Naive thymus-derived CD4-positive, alpha-beta T cell (primary cell): ENCODE data around the gene CYP26A1. TPM values are rescaled to one million over a fixed set of nuclear protein-coding genes. Genes with fewer than 3 reads are reported as not detected.

Experiments
- ATAC-seq: fragments of 150-1000 bp; cut with Tn5 transposase; 2 replicates; pipeline ENCODE4 v1.10.0; 2021; ENCODE audit warnings: mild to moderate bottlenecking, moderate library complexity
- CTCF ChIA-PET: fragments of 350-600 bp; sonication (Branson Sonifier 250); formaldehyde crosslinking; loops from one replicate; lab custom pipeline; 2021; ENCODE audit warnings: antibody characterized with exemption; lab: Charles Lee
- POLR2A ChIA-PET: fragments of 350-600 bp; sonication (Branson Sonifier 250); formaldehyde crosslinking; loops from one replicate; lab custom pipeline; 2021; ENCODE audit warnings: antibody characterized with exemption, inconsistent platforms; lab: Charles Lee
- DNase-seq, 9 donors: peaks; one replicate each; pipeline versions ENCODE4 v3.0.0 to v3.0.0-alpha.2; 2020 to 2022; ENCODE audit warnings: mixed read lengths in 1 of 9
- H3K27ac ChIP-seq: one replicate; pipeline ENCODE4 v1.7.0; 2013; ENCODE audit warnings: mild to moderate bottlenecking, low read depth, low read length, moderate library complexity
- H3K27me3 ChIP-seq, 2 donors: one replicate each; pipeline ENCODE4 v1.7.0; 2013; ENCODE audit warnings: low read length in 2 of 2, mild to moderate bottlenecking in 2 of 2, moderate library complexity in 2 of 2; ENCODE audit not compliant: control insufficient read depth in 2 of 2, insufficient read depth in 2 of 2
- H3K36me3 ChIP-seq, 3 experiments: 1 replicate in 2 of 3; 2 replicates in 1 of 3; pipeline ENCODE4 v1.7.0; 2013; ENCODE audit warnings: low read length in 3 of 3, mild to moderate bottlenecking in 3 of 3, moderate library complexity in 1 of 3; ENCODE audit not compliant: insufficient read depth in 3 of 3, control insufficient read depth in 2 of 3
- H3K4me1 ChIP-seq, 2 donors: one replicate each; pipeline ENCODE4 v1.7.0; 2013; ENCODE audit warnings: low read length in 2 of 2, mild to moderate bottlenecking in 2 of 2, moderate library complexity in 1 of 2; ENCODE audit not compliant: control insufficient read depth in 2 of 2, insufficient read depth in 2 of 2
- H3K4me3 ChIP-seq: 2 replicates; pipeline ENCODE4 v1.7.0; 2013; ENCODE audit warnings: mild to moderate bottlenecking, low read length
- H3K9me3 ChIP-seq, 3 experiments: 1 replicate in 2 of 3; 2 replicates in 1 of 3; pipeline ENCODE4 v1.7.0; 2013; ENCODE audit warnings: low read length in 3 of 3; ENCODE audit not compliant: control insufficient read depth in 2 of 3
- H3K27ac Mint-ChIP-seq, 9 donors: one replicate each; pipeline ENCODE4 v1.8.0; 2020 to 2022; ENCODE audit warnings: mixed read lengths in 9 of 9, mild to moderate bottlenecking in 8 of 9, moderate library complexity in 5 of 9, inconsistent platforms in 2 of 9
- H3K27me3 Mint-ChIP-seq, 5 donors: one replicate each; pipeline ENCODE4 v1.8.0; 2021 to 2022; ENCODE audit warnings: mixed read lengths in 5 of 5, mild to moderate bottlenecking in 1 of 5
- H3K36me3 Mint-ChIP-seq, 5 donors: one replicate each; pipeline ENCODE4 v1.8.0; 2020 to 2022; ENCODE audit warnings: mixed read lengths in 5 of 5, mild to moderate bottlenecking in 3 of 5, inconsistent platforms in 1 of 5
- H3K4me1 Mint-ChIP-seq, 7 donors: one replicate each; pipeline ENCODE4 v1.8.0; 2020 to 2022; ENCODE audit warnings: mixed read lengths in 7 of 7, mild to moderate bottlenecking in 3 of 7, inconsistent platforms in 1 of 7
- H3K4me3 Mint-ChIP-seq, 10 donors: one replicate each; pipeline ENCODE4 v1.8.0; 2020 to 2022; ENCODE audit warnings: mild to moderate bottlenecking in 10 of 10, mixed read lengths in 10 of 10, moderate library complexity in 6 of 10, inconsistent platforms in 2 of 10
- H3K9me3 Mint-ChIP-seq, 11 donors: one replicate each; pipeline ENCODE4 v1.8.0; 2020 to 2022; ENCODE audit warnings: mixed read lengths in 11 of 11, mild to moderate bottlenecking in 4 of 11, inconsistent platforms in 1 of 11, moderate library complexity in 1 of 11
- intact Hi-C, 2 donors: fragments of 100-400 bp; cut with micrococcal nuclease; formaldehyde crosslinking; loops; one replicate each; pipeline ENCODE4 v1.15.1; 2023
- polyA plus RNA-seq, 2 donors: library from polyadenylated mRNA; unstranded; fragments of 300-500 nt; fragmentation: Illumina TruSeq; gene quantifications; one replicate each; pipeline ENCODE4 v1.2.3, GENCODE V29; 2021
- total RNA-seq, 6 experiments: library from RNA in 5 of 6; stranded (reverse) in 5 of 6; gene quantifications; 1 replicate in 5 of 6; 2 replicates in 1 of 6; pipeline ENCODE4 v1.2.3 and lab custom pipeline; 2021 to 2026

The CYP26A1 gene
- total and polyA plus RNA-seq, 7 experiments from 2014 or later = not detected

DNA sequence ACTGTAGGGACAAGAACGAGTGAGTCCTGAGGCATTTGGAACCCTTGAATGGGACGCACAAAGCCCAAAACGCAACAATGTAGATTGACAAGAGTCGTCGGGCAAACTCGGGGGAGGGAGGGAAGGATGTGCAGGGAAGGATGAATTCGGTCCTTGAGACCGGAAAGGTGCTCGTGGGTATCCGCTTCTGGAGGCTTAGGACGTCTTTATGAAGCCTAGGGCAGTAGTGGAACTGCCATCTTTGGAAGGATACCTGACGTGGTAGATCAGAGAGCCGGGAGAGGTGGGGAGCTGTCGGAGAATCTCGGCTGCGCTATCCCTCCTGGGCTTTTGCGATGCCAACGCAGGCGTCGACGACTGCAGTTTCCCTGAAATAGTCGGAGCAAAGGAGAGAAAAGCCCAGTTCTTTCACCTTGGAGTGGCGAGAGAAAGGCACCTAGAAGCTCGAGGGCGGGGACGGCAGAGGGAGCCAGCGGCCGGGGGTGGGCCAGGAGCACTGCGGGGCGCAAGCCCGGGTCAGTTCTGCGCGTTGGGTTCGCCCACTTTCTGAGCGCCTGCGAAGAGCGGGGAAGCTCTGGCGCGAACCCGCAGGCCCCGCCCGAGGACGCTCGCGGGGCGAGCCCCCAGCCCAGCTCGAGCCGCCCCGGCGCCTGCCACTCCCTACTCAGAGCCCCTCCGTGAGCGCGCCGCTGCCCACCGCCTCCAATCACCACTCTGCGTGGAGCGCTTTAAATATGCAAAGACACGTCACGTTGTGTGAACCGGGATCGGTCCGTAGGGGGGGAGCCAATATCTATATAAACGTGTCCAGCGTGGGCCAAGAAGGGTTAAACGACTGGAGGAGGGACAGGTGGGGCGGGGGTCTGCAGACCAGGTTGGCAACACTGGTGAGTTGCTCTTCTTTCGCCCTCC is 13.5 kb upstream of the CYP26A1 start, which contains the start of gene CYP26C1:
CYP26C1 (plus strand) TSS at position 824 of the 912 bp plus-strand sequence. CDS start 466 bp downstream, outside the sequence.
- CTCF ChIA-PET = no interaction called here
- POLR2A ChIA-PET = no interaction called here
- Mint-ChIP-seq H3K9me3 (no peaks in the 10 kb centered on the region), H3K4me1 (peaks cover 9 to 36% (median 27%) of the 10 kb centered on the region in 7 donors), H3K36me3 (peaks cover 4 to 38% (median 27%) of the 10 kb centered on the region in 5 donors), H3K27me3 (peaks cover 29 to 40% (median 38%) of the 10 kb centered on the region in 5 donors), H3K4me3 (peak within 1 kb of the TSS; percentile 18 to 82 (median 67)), H3K27ac (peak within 1 kb of the TSS in 1 of 9 donors; percentile 38)
- ATAC-seq (no peak), DNase-seq (no peak)
- Histone ChIP-seq H3K4me1 (peaks cover 0 to 13% of the 10 kb centered on the region in 2 donors), H3K27ac (no peak within 1 kb of the TSS), H3K27me3 (no peaks in the 10 kb centered on the region), H3K36me3 (peaks cover 0 to 5% (median 0%) of the 10 kb centered on the region in 3 experiments), H3K9me3 (no peaks in the 10 kb centered on the region), H3K4me3 (no peak within 1 kb of the TSS)
- intact Hi-C loops = no loop called here

DNA sequence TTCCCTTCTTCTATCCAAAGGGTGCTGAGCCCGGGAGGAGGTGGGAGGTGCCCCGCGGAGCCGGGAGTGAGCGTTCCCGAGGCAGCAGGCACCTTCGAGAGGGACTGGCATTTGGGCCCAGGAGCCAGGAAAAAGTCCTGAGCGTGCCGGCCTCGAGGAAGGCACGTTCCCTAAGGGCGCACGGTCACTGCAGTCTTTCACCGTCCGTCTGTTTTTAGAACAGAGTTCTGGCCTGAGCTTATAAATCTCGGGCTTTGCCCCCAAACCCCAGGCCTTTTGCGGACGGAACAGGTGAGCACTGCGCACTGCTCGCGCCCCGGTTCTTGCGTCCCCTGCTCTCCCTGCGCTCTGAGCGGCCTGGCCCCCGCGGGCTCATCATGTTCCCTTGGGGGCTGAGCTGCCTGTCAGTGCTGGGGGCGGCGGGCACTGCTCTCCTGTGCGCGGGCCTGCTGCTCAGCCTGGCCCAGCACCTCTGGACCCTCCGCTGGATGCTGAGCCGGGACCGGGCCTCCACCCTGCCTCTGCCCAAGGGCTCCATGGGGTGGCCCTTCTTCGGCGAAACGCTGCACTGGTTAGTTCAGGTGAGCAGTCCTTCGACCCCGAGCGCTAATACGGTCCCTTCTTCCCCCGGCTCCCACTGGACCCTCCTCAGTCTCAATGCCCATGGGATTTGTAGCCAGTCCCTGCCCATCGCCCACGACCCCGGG is 12.7 kb upstream of the CYP26A1 start:
- H3K27ac ChIP-seq = no peak overlapping the region
- Mint-ChIP-seq H3K27me3 (peaks cover 32 to 46% (median 42%) of the 10 kb centered on the region in 5 donors), H3K36me3 (peaks cover 4 to 33% (median 23%) of the 10 kb centered on the region in 5 donors), H3K27ac (no peak overlapping the region), H3K4me1 (peaks cover 12 to 40% (median 33%) of the 10 kb centered on the region in 7 donors), H3K9me3 (no peaks in the 10 kb centered on the region), H3K4me3 (peak overlapping the region in 6 of 10 donors; percentile 34 to 80 (median 71))
- ATAC-seq (no peak), DNase-seq (no peak)
- H3K4me3 ChIP-seq = no peak overlapping the region
- intact Hi-C loops = no loop called here
- H3K9me3 ChIP-seq = no peaks in the 10 kb centered on the region
- H3K27me3 ChIP-seq = no peaks in the 10 kb centered on the region
- peaks cover 0 to 5% (median 0%) of the 10 kb centered on the region in 3 experiments for H3K36me3 ChIP-seq
- ChIA-PET CTCF (no interaction called here), POLR2A (no interaction called here)
- peaks cover 0 to 13% of the 10 kb centered on the region in 2 donors for H3K4me1 ChIP-seq

DNA sequence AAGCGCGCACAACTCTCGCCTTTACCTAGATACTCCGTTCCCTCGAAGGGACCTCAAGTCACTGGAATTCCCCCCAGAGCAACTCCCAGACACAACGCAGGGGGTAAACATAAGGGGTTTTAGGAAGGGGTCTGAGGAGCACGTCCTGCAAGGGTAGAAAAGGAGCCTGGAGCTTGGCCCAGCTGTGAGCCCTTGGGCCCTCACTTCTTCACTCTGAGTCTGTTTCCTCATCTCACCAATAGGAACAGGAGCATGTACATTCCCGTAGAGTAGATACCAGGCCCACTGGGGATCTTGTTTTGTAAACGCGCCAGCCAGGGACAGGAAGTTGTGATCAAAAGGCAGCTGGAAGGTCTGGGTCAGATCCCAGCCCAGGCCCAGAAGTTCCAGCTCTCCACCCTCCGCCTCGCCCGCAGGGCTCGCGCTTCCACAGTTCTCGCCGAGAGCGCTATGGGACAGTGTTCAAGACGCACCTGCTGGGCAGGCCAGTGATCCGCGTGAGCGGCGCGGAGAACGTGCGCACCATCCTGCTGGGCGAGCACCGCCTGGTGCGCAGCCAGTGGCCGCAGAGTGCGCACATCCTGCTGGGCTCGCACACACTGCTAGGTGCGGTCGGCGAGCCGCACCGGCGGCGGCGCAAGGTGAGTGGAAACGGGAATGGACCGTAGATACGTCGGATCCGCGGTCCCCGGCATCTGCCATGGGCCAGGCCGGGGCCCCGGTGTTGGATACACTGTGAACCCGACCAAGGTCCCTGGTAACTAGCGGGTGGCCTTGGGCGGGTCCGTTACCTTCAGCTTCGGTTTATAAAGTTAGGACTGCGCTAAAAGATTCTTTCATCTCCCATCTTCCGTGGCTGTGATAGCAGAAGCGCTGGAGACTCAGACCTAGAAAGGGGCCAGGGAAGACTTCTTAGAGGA is 11.8 kb upstream of the CYP26A1 start:
- Mint-ChIP-seq H3K9me3 (no peaks in the 10 kb centered on the region), H3K36me3 (peaks cover 4 to 28% (median 20%) of the 10 kb centered on the region in 5 donors), H3K27ac (no peak overlapping the region), H3K4me3 (peak overlapping the region; percentile 58 to 82 (median 71)), H3K27me3 (peaks cover 39 to 52% (median 48%) of the 10 kb centered on the region in 5 donors), H3K4me1 (peaks cover 12 to 43% (median 33%) of the 10 kb centered on the region in 7 donors)
- intact Hi-C loops = no loop called here
- peaks cover 0 to 13% of the 10 kb centered on the region in 2 donors for H3K4me1 ChIP-seq
- CTCF ChIA-PET = no interaction called here
- no peak overlapping the region for H3K27ac ChIP-seq
- no peak for DNase-seq
- H3K9me3 ChIP-seq = no peaks in the 10 kb centered on the region
- H3K36me3 ChIP-seq = peaks cover 0 to 5% (median 0%) of the 10 kb centered on the region in 3 experiments
- H3K27me3 ChIP-seq = peaks cover 0 to 3% of the 10 kb centered on the region in 2 donors
- ATAC-seq = peak; percentile 28
- POLR2A ChIA-PET = no interaction called here
- peak overlapping the region; percentile 9 for H3K4me3 ChIP-seq

DNA sequence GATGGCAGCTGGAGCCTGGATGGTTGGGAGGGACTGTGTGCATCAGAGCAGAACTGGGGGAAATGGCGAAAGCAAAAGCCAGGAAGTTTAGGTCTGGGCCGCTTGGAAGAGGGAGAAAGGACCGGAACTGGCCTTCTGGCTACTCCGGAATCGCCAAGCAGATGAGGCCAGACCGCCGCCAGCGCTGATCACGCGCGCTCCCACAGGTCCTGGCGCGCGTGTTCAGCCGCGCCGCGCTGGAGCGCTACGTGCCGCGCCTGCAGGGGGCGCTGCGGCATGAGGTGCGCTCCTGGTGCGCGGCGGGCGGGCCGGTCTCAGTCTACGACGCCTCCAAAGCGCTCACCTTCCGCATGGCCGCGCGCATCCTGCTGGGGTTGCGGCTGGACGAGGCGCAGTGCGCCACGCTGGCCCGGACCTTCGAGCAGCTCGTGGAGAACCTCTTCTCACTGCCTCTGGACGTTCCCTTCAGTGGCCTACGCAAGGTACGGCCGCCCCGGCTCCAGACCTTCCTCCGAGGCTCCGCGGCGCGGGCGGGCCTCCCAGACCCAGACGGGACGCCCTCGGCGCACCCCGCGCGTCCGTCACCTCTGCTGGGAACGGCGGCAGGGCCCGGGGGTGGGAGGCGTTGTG is 11.1 kb upstream of the CYP26A1 start:
- peak in 5 of 9 donors; percentile 28 to 67 (median 37) for DNase-seq
- peaks cover 4 to 23% (median 16%) of the 10 kb centered on the region in 5 donors for H3K36me3 Mint-ChIP-seq
- POLR2A ChIA-PET = no interaction called here
- H3K36me3 ChIP-seq = peaks cover 0 to 5% (median 0%) of the 10 kb centered on the region in 3 experiments
- no peak overlapping the region for H3K27ac Mint-ChIP-seq
- H3K27me3 Mint-ChIP-seq = peaks cover 46 to 60% (median 56%) of the 10 kb centered on the region in 5 donors
- CTCF ChIA-PET = no interaction called here
- H3K4me1 ChIP-seq = peaks cover 0 to 13% of the 10 kb centered on the region in 2 donors
- intact Hi-C loops = no loop called here
- no peak overlapping the region for H3K27ac ChIP-seq
- H3K27me3 ChIP-seq = peaks cover 0 to 3% of the 10 kb centered on the region in 2 donors
- H3K9me3 ChIP-seq = no peaks in the 10 kb centered on the region
- H3K4me3 Mint-ChIP-seq = peak overlapping the region in 9 of 10 donors; percentile 58 to 82 (median 73)
- peaks cover 12 to 50% (median 33%) of the 10 kb centered on the region in 7 donors for H3K4me1 Mint-ChIP-seq
- peak; percentile 70 for ATAC-seq
- H3K9me3 Mint-ChIP-seq = peaks cover 0 to 1% (median 0%) of the 10 kb centered on the region in 11 donors
- peak overlapping the region; percentile 9 for H3K4me3 ChIP-seq

DNA sequence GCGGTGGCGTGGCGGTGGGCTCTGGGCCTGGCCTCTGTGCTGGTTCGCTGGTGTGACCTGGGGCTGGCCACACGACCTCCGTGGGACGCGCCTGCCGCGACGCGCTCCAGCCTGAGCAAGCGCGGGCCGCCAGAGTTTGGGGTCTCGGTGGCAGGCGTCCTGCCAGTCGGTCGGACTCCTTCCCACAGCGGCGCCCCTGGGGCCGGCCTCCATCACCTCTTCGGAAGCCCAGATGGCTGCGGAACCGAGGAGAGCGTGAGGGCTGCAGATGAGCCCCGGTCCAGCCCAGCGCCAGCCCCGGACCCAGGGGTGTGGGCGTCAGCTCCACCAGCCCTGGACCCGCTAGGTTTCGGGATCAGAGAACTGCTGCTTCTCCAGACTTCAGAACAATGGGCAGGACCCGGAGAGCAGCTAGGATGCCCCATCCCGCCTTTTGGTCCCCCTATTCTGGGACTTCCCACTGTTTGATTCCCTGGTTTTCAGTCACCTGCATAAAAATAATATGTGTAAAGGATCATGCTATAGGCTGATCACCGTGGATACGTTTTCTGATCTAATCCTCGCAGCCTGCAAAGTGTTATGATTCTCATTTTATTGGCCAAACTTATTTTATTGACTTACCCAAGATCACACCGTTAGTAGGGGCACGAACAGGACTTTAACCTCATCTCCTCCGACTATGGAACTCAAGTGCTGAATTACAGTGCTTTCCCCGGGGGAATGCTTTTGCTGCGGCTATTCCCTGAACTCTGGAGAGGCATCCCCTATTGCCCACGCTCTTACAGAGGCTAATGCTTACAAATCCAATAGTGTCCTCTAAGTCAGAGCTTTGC is 10.3 kb upstream of the CYP26A1 start:
- Mint-ChIP-seq H3K36me3 (peaks cover 0 to 17% (median 12%) of the 10 kb centered on the region in 5 donors), H3K9me3 (peaks cover 0 to 1% (median 0%) of the 10 kb centered on the region in 11 donors), H3K27ac (no peak overlapping the region), H3K4me1 (peaks cover 12 to 54% (median 33%) of the 10 kb centered on the region in 7 donors), H3K27me3 (peaks cover 45 to 68% (median 59%) of the 10 kb centered on the region in 5 donors), H3K4me3 (peak overlapping the region in 9 of 10 donors; percentile 50 to 69 (median 59))
- intact Hi-C loops = no loop called here
- ATAC-seq (peak; percentile 9), DNase-seq (no peak)
- Histone ChIP-seq H3K9me3 (no peaks in the 10 kb centered on the region), H3K4me3 (no peak overlapping the region), H3K36me3 (no peaks in the 10 kb centered on the region), H3K4me1 (peaks cover 0 to 13% of the 10 kb centered on the region in 2 donors), H3K27ac (no peak overlapping the region), H3K27me3 (peaks cover 0 to 3% of the 10 kb centered on the region in 2 donors)
- CTCF ChIA-PET = no interaction called here
- POLR2A ChIA-PET = no interaction called here
